Fibroblast of skin of left quadriceps (primary cell): ENCODE data around the gene OOSP4A.

ENCODE experiments used
- DNase-seq, 2 experiments: peaks; one replicate each; pipeline ENCODE4 v3.0.0-alpha.2; 2013; ENCODE audit warnings: low read depth in 2 of 2

The OOSP4A gene

GRCh38 chr11:59963733-59964132 lies at the start of gene OOSP4A:
OOSP4A (plus strand) TSS chr11:59964033; CDS start chr11:59964033, 0 bp downstream.
- DNase-seq = no peak

GRCh38 chr11:59918480-59918879 lies 45.4 kb upstream of the OOSP4A start:
- no peak for DNase-seq

DNA sequence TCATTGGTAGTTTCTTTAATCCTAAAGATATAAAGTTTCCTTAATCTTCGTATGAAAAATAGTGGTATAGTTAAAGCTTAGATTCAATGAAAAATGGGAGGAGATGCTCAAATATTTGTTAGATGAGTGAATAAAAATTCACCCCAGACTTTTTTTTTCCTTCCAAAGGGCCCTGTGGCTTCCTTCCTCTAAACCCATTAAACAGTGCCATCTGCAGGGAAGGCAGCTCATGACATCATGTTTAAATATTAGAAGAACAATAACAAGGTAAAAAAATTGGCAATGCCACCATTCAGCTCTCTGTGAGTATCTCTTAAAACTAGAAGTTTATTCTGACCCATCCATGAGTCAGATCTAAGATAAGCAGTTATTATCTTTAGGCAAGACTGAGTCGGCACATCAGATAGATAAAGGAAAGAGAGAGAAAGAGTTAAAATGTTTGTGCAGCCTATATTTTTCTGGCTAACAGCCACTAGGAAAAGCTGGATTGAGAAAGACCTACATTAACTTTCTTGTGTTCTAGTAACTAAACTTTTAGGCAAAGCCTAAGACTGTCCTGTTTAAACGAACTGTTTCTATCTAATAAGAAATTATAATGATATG lies 44.7 kb upstream of the OOSP4A start:
- DNase-seq = no peak

DNA sequence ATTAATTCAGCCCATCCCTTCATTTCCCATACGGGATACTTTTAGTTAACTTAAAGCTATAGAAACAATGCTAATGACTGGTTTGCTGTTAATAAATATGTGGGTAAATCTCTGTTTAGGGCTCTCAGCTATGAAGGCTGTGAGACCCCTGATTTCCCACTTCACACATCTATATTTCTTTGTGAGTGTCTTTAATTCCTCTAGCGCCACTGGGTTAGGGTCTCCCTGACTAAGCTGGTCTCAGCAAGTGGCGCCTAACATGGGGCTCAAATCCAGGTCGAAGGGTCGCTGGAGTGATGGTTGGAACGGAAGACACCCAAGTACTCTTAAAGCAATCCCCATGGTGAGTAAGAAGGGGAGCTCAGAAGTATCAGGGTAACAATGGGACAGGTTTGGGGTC lies 40.0 kb upstream of the OOSP4A start:
- DNase-seq = no peak

- no peak for DNase-seq
Measured at GRCh38 chr11:59931688-59932087, 32.1 kb upstream of the OOSP4A start.

DNA sequence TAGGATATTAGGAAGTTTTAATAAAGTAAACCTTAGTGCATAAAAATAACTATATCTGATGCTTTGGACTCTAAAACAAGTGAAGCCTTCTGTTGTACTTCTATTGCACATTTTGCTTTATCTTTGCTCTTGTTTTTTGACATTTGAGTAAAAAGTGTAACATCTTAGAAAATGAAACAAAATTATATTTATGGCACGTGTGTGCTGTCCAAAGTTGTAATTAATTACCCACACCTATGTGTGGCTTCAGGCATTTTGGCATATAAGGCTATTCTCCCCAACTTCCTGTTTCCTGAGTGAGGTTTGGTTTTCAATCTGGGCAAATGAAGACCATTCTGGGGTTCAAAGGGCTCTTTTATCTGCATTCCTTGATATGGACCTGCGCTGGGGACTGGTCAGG lies 25.7 kb upstream of the OOSP4A start, which contains the start of gene OOSP1:
TSS of gene OOSP1 (plus strand) at position 301 of the 400 bp plus-strand sequence. CDS start at position 324, 23 bp downstream.
- no peak for DNase-seq

DNA sequence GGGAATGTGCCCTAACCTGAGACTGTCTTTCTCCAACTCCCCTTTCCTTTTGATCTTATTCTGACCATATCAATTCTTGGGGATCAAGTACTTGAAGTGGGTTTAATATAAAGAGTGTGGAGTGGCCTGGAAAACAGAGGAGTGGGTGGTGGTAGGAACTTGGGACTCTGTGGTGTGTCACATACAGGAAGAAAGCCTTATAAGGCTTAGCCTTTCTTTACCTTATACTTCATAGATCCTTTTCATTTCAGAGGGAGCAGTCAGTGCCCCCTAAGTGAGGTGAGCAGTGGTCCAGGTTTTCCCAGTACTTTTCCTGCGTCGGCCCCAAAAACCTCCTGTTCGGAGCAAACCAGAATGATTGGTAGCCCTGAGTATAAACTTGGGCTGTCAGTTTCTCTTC lies 25.1 kb upstream of the OOSP4A start:
- no peak for DNase-seq

- no peak for DNase-seq
Measured at GRCh38 chr11:59939482-59939881, 24.4 kb upstream of the OOSP4A start.

GRCh38 chr11:59941091-59941490 lies 22.7 kb upstream of the OOSP4A start:
- DNase-seq = no peak

DNA sequence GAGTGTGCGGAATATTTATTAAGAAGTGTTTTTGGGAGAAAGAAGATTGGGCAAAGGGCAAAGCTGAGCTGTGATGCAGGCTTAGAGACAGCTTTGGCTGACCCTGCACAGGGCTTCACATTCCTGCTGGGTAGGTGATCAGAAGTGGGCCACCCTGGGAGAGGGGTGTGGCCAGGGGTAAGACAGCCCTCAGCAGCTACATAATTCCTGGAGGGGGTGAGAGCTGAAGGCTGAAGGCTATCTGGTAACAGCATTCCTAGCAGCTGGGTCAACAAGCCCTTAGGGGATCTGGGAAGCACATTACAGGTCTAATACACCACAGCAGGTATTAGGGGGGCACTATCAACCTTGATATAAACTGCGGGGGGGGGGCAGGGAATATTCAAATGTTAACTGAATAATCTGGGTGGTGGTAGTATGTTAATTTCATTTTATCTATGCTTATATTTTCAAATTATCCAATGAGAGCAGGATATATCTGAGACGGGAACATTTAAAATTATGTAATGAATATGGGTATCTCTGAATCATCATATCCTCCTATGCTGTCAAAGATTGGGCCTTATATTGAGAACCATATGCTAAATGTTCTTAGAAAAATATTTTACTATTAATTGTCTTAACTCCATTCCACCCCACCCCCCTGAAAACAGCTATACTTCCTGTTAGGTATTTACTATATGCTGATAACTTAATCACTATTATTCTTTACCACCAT lies 19.7 kb upstream of the OOSP4A start:
- no peak for DNase-seq

DNA sequence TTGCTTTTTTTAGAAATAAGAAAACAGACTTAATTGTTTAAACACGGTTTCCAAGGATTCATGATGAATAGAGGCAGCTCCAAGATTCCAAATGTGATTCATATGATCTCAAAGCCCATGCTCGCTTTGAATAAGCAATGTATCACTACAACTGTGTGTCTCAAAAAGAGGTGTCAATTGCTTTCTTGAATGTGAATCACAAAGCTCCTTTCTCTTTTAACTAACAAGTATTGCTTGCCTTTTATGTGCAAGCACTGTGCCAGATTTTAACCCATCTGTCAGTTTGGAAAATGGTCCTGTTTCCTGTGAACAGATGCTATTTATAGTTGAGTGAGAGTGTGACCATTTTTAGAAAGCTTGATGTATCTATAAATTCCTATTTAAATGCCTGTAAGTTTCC lies 19.1 kb upstream of the OOSP4A start:
- DNase-seq = no peak

- DNase-seq = no peak
Measured at GRCh38 chr11:59953463-59954218, 10.2 kb upstream of the OOSP4A start.

DNA sequence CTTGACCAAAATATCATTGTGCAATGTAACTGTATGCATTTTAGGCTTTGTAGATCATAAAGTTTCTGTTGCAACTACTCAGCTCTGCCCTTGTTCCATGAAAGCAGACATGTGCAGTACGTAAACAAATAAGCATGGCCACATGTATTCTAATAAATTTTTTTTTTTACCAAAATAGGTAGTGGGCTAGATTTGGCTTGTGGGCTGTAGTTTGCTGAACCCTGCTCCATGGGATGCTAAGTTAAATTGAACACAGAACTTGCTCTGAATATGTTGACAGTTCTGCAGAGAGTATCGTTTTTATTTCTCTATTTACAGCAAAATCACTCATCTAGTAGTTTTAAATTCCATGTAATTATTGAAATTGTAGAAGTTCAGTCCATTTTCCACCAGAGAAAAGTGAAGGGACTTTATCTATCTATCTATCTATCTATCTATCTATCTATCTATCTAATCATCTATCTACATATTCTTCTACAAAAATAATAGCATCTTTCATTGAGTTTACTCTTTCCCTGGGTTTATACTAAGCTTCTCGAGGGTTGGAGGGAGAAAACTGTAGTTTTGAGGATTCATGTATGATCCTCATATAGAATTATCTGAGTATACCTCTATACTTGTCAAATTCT lies 9.5 kb upstream of the OOSP4A start:
- no peak for DNase-seq

DNA sequence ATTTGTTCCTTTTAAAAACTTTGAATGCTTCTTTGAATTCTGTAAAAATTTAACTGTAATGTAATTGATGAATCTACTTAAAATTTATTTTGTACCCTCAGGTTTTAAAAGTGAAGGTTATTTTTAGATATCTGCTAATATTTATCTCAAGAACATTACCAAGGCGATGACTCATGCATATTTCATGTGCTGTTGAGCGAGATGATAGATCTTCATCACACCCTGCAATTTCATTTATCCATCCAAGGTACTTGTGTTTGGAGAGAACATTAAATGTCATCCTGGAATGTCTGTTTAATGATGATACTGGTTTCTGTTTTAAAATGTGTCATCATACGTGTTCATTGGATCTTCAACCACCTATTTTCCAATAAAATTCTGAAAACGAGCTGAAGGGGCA lies 6.7 kb upstream of the OOSP4A start:
- no peak for DNase-seq

DNA sequence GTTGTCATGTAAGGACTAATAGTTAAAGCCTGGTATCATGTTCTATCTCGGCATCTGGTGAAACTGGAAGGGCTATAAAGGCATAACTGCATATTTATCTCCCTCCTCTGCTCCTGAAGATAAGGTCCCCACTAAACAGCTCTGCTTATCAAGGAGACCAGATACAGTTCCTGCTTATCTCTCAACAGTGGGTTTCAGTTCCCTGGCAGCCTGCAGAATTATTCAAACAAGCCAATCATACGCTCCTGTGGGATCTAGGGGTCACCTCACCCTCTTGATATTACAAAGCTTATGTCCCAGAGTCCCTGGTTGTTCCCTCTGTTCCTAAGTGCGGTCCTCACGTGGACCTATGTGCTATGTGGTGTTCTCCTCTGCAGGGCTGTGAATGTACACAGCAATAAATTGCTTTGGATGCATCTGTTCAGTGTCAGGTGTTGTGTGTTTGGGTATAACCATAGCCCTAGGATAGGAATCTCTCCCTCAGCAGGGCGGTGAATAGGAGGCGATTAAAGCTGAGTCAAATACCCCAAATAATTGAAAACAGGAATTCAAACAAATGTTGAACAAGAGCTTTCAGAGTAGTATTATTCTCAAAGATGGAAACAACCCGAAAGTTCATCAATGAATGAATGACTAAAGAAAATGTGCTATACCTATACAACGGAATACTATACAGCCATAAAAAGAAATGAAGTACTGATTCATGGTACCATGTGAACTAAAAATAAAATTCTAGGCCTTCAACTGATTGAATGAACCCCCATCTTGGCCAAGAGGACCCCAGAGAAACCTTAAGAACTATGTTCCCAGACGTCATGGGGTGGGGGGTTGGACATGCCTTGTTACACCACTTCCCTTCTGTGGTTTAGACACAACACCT lies 3.1 kb upstream of the OOSP4A start:
- no peak for DNase-seq

- no peak for DNase-seq
Measured at GRCh38 chr11:59962107-59962482, 1.7 kb upstream of the OOSP4A start.

DNA sequence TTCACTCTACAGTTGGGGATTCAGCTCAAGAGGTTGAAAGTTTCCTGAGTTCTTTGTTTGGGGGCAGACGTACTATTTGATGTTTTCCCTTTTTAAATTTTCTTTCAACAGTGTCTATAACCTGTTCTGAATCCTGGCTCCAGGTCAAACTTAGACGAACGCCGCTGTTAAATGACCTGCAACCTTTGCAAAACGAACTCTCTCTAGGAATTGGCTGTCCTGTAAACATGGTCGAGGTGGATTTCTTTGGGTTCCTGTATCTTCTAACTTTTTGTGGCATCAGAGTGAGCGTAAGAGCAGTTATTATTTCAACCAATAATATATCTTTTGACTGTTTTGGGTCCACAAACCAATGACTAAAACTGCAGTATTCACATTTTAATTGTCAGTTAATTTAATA lies 1.6 kb downstream of the OOSP4A start:
- DNase-seq = no peak

DNA sequence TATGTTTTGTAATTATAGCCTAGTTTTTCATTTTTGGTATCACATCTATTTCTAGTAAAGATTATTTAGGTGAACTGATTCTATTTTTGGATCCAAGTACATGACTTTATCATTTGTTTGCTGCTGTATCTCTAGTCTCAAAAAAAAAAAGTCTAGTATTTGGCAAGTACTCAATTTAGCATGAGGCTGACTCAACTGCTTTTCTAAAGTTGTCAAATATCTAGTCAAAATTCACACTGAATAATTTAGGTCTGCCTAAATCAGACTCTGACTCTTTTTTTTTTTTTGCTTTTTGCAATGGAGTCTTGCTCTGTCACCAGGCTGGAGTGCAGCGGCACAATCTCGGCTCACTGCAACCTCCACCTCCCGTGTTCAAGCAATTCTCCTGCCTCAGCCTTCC lies 2.4 kb downstream of the OOSP4A start:
- DNase-seq = no peak

- DNase-seq = no peak
Measured at GRCh38 chr11:59967677-59968394, 4.0 kb downstream of the OOSP4A start.

DNA sequence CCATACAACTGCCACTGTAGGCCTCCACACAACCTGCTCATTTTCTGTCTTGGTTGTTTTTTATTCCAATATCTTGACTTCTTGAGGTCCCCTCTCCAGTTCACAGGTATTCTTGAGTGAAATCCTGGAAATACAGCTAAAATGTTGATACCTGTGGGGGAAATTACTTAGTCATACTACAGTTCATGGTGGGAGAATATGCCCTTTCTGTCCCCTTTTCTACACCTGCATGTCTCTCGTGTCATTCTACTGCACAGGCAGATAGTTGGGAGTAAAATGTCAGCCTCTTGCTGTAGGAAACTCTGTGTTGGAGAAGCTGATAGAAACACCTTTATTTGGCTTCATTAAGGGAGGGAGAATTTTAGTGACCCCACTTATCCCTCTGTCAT lies 4.6 kb downstream of the OOSP4A start:
- DNase-seq = no peak

DNA sequence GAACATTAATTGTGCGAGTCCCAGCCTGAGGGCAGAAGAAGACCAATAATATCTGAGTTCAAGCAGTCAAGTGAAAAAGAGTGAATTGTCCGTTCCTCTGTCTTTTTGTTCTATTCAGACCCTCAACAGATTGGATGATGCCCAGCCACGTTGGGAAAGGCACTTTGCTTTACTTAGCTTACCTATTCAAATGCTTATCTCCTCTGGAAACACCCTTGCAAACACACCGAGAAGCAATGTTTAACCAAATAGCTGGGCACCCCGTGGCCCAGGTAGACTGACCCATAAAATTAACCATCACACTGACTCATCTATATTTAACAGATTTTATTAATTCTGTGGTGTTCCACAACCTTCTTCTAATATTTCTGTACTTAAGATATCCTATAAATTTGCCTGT lies 9.3 kb downstream of the OOSP4A start:
- DNase-seq = no peak
